ENCODE results near the gene CPN1.

Gene CPN1

DNA sequence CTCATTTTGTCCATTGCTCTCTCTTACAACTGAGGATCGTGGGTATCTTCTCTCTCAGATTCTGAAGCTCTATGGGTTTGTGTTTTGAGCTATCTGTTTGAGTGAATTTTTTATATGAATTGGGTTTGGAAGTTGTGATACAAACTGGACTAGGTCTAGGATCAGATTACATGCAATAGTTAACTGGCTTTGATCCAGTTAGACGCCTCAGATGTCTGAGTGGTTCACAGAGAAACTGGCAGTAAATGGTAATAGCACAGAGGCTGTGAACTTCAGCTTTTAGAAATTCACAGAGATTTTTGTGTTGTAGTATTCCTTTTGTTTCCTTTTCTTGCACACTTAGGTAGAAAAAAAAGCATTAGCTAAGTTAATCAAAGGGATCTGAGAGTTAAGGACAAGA lies 59.3 kb downstream of the CPN1 start:
- H3K27me3 ChIP-seq (replicated peaks; ENCODE audit: insufficient read depth, low read length): 0 out of 2 replicates have a peak, but pooled peaks cover 3% of the 10 kb centered on the region
- H3K4me2 ChIP-seq (ENCODE audit: low read depth, low read length): no peak overlapping the region
- H3F3A ChIP-seq (ENCODE audit: insufficient read depth, low read length): no peaks in the 10 kb centered on the region
- peaks cover 10% of the 10 kb centered on the region for H3K4me1 ChIP-seq (ENCODE audit: low read length)
- no peaks in the 10 kb centered on the region for H4K20me1 ChIP-seq (ENCODE audit: insufficient read depth, low read length)
- no peaks in the 10 kb centered on the region for H3K36me3 ChIP-seq (replicated peaks; ENCODE audit: insufficient read depth, low read length)
- H3K9ac ChIP-seq (ENCODE audit: low read length): no peak overlapping the region
- no peak overlapping the region for H3K4me3 ChIP-seq (ENCODE audit: low read length)
- H2AFZ ChIP-seq (ENCODE audit: low read length): no peak overlapping the region
- H3K9me3 ChIP-seq (replicated peaks; ENCODE audit: insufficient read depth, low read length): no peaks in the 10 kb centered on the region
- no peak for DNase-seq
- H3K9me2 ChIP-seq (replicated peaks; ENCODE audit: insufficient read depth, low read length): no peaks in the 10 kb centered on the region
- no peaks in the 10 kb centered on the region for H3K79me2 ChIP-seq (ENCODE audit: low read length)
- TF ChIP-seq EZH2 (optimal IDR thresholded peaks at IDR 0.05; ENCODE audit: low read depth, low read length) (no peak), EZH2phosphoT487 (IDR thresholded peaks at IDR 0.05; ENCODE audit: low read length) (no peak)
- TF ChIP-seq, protein P1, sequence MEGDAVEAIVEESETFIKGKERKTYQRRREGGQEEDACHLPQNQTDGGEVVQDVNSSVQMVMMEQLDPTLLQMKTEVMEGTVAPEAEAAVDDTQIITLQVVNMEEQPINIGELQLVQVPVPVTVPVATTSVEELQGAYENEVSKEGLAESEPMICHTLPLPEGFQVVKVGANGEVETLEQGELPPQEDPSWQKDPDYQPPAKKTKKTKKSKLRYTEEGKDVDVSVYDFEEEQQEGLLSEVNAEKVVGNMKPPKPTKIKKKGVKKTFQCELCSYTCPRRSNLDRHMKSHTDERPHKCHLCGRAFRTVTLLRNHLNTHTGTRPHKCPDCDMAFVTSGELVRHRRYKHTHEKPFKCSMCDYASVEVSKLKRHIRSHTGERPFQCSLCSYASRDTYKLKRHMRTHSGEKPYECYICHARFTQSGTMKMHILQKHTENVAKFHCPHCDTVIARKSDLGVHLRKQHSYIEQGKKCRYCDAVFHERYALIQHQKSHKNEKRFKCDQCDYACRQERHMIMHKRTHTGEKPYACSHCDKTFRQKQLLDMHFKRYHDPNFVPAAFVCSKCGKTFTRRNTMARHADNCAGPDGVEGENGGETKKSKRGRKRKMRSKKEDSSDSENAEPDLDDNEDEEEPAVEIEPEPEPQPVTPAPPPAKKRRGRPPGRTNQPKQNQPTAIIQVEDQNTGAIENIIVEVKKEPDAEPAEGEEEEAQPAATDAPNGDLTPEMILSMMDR (IDR thresholded peaks at IDR 0.05; ENCODE audit: low read length): no peak
- no peak overlapping the region for H3K27ac ChIP-seq (ENCODE audit: low read length)

DNA sequence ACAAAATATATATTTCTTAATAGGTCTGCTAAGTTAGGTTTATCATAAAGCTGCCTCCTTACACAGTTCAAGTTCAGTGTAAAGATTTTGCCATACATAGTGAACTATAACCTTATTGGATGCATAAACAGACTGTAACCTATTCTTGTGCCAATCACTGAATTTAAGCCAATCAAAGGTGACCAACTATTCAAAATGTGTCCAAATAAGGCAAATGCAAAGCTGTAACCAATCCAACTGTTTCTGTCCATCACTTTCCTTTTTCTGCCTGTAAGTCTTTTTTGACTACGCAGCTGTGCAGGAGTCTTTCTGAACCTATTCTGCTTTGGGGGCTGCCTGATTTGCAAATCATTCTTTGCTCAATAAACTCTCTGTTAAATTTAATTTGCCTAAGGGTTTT lies 60.3 kb downstream of the CPN1 start:
- no peak for TF ChIP-seq EZH2 (optimal IDR thresholded peaks at IDR 0.05; ENCODE audit: low read depth, low read length)
- no peak for TF ChIP-seq EZH2phosphoT487 (IDR thresholded peaks at IDR 0.05; ENCODE audit: low read length)
- TF ChIP-seq, protein P1 (IDR thresholded peaks at IDR 0.05; ENCODE audit: low read length): no peak
- H3K9ac ChIP-seq (ENCODE audit: low read length): no peak overlapping the region
- no peaks in the 10 kb centered on the region for H3F3A ChIP-seq (ENCODE audit: insufficient read depth, low read length)
- no peaks in the 10 kb centered on the region for H3K9me2 ChIP-seq (replicated peaks; ENCODE audit: insufficient read depth, low read length)
- H2AFZ ChIP-seq (ENCODE audit: low read length): no peak overlapping the region
- no peak overlapping the region for H3K27ac ChIP-seq (ENCODE audit: low read length)
- H4K20me1 ChIP-seq (ENCODE audit: insufficient read depth, low read length): no peaks in the 10 kb centered on the region
- DNase-seq: no peak
- H3K36me3 ChIP-seq (replicated peaks; ENCODE audit: insufficient read depth, low read length): no peaks in the 10 kb centered on the region
- no peak overlapping the region for H3K4me3 ChIP-seq (ENCODE audit: low read length)
- no peaks in the 10 kb centered on the region for H3K79me2 ChIP-seq (ENCODE audit: low read length)
- H3K27me3 ChIP-seq (replicated peaks; ENCODE audit: insufficient read depth, low read length): 0 out of 2 replicates have a peak, but pooled peaks cover 3% of the 10 kb centered on the region
- no peak overlapping the region for H3K4me2 ChIP-seq (ENCODE audit: low read depth, low read length)
- no peaks in the 10 kb centered on the region for H3K9me3 ChIP-seq (replicated peaks; ENCODE audit: insufficient read depth, low read length)
- peaks cover 10% of the 10 kb centered on the region for H3K4me1 ChIP-seq (ENCODE audit: low read length)

DNA sequence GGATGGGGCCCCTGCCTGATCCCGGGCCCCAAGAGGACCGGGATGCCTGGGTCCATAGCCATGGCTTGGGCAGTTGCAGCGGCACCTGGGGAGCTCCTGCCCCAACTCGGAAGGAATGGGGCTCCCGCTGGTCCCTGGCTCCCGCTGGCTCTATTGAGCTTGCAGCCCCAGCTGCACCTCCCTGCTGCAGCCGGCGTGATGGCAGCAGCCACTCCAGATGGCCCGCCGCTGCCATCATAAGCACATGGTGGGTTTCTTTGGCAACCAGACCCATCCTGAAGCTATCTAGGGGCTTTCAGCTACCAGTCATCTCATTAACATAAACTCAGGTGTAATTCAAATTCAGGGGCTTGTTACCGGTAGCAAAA lies 60.8 kb downstream of the CPN1 start:
- no peak for DNase-seq
- H2AFZ ChIP-seq (ENCODE audit: low read length): no peak overlapping the region
- TF ChIP-seq EZH2 (optimal IDR thresholded peaks at IDR 0.05; ENCODE audit: low read depth, low read length) (no peak), EZH2phosphoT487 (IDR thresholded peaks at IDR 0.05; ENCODE audit: low read length) (no peak)
- TF ChIP-seq, protein P1 (IDR thresholded peaks at IDR 0.05; ENCODE audit: low read length): no peak

More for the DNA sequence above, 60.8 kb downstream of the CPN1 start:
- no peak overlapping the region for H3K27ac ChIP-seq (ENCODE audit: low read length)
- no peak overlapping the region for H3K4me2 ChIP-seq (ENCODE audit: low read depth, low read length)
- H3K4me3 ChIP-seq (ENCODE audit: low read length): no peak overlapping the region
- H3K79me2 ChIP-seq (ENCODE audit: low read length): no peaks in the 10 kb centered on the region
- no peaks in the 10 kb centered on the region for H3K9me2 ChIP-seq (replicated peaks; ENCODE audit: insufficient read depth, low read length)
- H3K9me3 ChIP-seq (replicated peaks; ENCODE audit: insufficient read depth, low read length): no peaks in the 10 kb centered on the region
- no peaks in the 10 kb centered on the region for H4K20me1 ChIP-seq (ENCODE audit: insufficient read depth, low read length)
- no peaks in the 10 kb centered on the region for H3K36me3 ChIP-seq (replicated peaks; ENCODE audit: insufficient read depth, low read length)
- H3K27me3 ChIP-seq (replicated peaks; ENCODE audit: insufficient read depth, low read length): 0 out of 2 replicates have a peak, but pooled peaks cover 3% of the 10 kb centered on the region
- no peak overlapping the region for H3K9ac ChIP-seq (ENCODE audit: low read length)
- H3F3A ChIP-seq (ENCODE audit: insufficient read depth, low read length): no peaks in the 10 kb centered on the region
- H3K4me1 ChIP-seq (ENCODE audit: low read length): peaks cover 10% of the 10 kb centered on the region
